Esophagus (tissue), 2 donors: Measurements from ENCODE around the gene RNF4. TPM values are rescaled to one million over a fixed set of nuclear protein-coding genes. Genes with fewer than 3 reads are reported as not detected.

Source experiments
- H3K27ac ChIP-seq, 2 donors: one replicate each; pipeline ENCODE4 v1.5.1; 2013; ENCODE audit warnings: low read depth in 2 of 2, mild to moderate bottlenecking in 2 of 2, inconsistent platforms in 1 of 2, low read length in 1 of 2, moderate library complexity in 1 of 2
- H3K27me3 ChIP-seq, 2 donors: one replicate each; pipeline ENCODE4 v1.6.1; 2013; ENCODE audit warnings: low read length in 2 of 2, control low read depth in 1 of 2, mild to moderate bottlenecking in 1 of 2; ENCODE audit not compliant: insufficient read depth in 2 of 2, control insufficient read depth in 1 of 2
- H3K36me3 ChIP-seq, 2 donors: one replicate each; pipeline ENCODE4 v1.6.1; 2013; ENCODE audit warnings: low read length in 1 of 2; ENCODE audit not compliant: control insufficient read depth in 2 of 2, insufficient read depth in 2 of 2
- H3K4me1 ChIP-seq, 2 donors: one replicate each; pipeline ENCODE4 v1.6.1; 2013; ENCODE audit warnings: low read length in 1 of 2; ENCODE audit not compliant: control insufficient read depth in 2 of 2, insufficient read depth in 2 of 2
- H3K4me3 ChIP-seq, 2 donors: one replicate each; pipeline ENCODE4 v1.5.1; 2013; ENCODE audit warnings: low read length in 2 of 2, mild to moderate bottlenecking in 2 of 2, low read depth in 1 of 2, moderate library complexity in 1 of 2
- H3K9me3 ChIP-seq, 2 donors: one replicate each; pipeline ENCODE4 v1.6.1; 2013; ENCODE audit warnings: mild to moderate bottlenecking in 2 of 2, low read depth in 1 of 2, low read length in 1 of 2, moderate library complexity in 1 of 2; ENCODE audit not compliant: control insufficient read depth in 2 of 2, insufficient read depth in 1 of 2
- WGBS, 2 donors: extraction: QIAGEN DNeasy Blood & Tissue Kit; methylation state at CpG; one replicate each; pipeline ENCODE4 v1.1.7; 2013; 5-methylcytosine and 5-hydroxymethylcytosine counted together
- polyA plus RNA-seq, 2 donors: library from polyadenylated mRNA; stranded (reverse); fragments of 200-250 nt; gene quantifications; one replicate each; pipeline ENCODE4 v1.2.3, GENCODE V29; 2013
- donor health status: healthy with polysubstance abuse.
- donor health status: Bipolar disorder and iron deficiency.

The RNF4 gene
- polyA plus RNA-seq, 2 donors = 14.3 to 18.3 TPM

DNA sequence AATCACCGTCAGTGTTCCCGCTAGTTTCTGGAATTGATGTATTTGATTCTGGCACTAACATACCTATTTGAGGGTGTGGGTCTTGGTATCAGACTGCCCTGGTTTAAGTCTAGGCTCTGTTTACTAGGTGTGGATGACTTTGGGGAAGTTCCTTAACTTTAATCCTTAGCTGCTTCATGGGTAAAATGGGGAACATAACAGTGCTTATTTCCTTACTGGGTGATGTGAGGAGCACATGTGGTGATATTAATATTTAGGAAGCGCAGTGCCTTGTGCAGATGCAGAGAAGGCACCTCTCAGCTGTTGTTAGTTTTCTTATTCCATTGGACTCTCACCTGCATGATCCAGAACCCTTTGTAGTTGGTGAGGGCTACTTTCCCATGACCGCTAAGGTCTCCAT is 17.1 kb downstream of the RNF4 start:
- Histone ChIP-seq H3K9me3 (no peaks in the 10 kb centered on the region), H3K4me3 (no peak overlapping the region), H3K27me3 (no peaks in the 10 kb centered on the region), H3K36me3 (no peaks in the 10 kb centered on the region), H3K4me1 (peaks cover 10 to 14% of the 10 kb centered on the region in 2 donors), H3K27ac (no peak overlapping the region)
- 93 to 95% methylated on average over 4 of the region's 4 CpGs for WGBS, 2 donors

DNA sequence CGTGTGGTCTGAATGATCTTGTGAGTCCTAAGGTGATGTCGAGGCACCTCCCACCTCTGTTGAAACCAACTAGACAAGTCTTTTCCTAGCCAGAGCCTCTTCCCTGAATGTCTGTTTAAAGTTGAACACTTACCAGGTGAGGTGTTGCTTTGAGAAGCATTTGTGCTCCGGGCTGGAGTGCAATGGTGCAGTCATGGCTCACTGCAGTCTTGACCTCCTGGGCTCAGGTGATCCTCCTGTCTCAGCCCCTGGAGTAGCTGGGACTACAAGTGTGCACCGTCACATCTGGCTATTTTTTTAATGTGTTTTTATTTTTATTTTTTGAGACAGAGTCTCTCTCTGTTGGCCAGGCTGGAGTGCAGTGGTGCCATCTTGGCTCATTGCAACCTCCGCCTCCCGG is 18.1 kb downstream of the RNF4 start:
- H3K4me3 ChIP-seq = no peak overlapping the region
- WGBS, 2 donors = 83 to 93% methylated on average over 6 of the region's 6 CpGs
- no peak overlapping the region for H3K27ac ChIP-seq
- peaks cover 0 to 5% of the 10 kb centered on the region in 2 donors for H3K36me3 ChIP-seq
- H3K4me1 ChIP-seq = peaks cover 10 to 12% of the 10 kb centered on the region in 2 donors
- no peaks in the 10 kb centered on the region for H3K9me3 ChIP-seq
- H3K27me3 ChIP-seq = no peaks in the 10 kb centered on the region

DNA sequence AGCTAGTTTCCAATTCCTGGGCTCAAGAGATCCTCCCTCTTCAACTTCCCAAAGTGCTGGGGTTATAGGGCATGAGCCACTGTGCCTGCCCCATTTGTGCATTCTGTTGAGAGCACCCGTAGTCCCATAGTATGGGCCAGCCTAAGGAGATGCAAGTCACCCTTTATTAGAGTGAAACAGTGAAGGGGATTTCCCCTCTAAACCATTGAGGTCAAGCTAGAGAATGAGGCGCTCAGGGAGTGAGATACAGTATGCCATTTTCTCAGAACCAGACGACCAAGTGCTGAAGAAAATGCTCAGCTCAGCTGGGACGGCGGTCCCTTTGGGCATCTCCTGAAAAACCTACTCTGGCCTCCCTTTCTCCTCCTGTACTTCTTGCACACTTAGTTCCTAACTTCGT is 18.7 kb downstream of the RNF4 start:
- H3K4me1 ChIP-seq = peaks cover 6% of the 10 kb centered on the region in 2 donors
- H3K9me3 ChIP-seq = no peaks in the 10 kb centered on the region
- H3K36me3 ChIP-seq = peaks cover 0 to 7% of the 10 kb centered on the region in 2 donors
- no peak overlapping the region for H3K4me3 ChIP-seq
- WGBS, 2 donors = 74 to 80% methylated on average over 6 of the region's 6 CpGs
- H3K27ac ChIP-seq = no peak overlapping the region
- H3K27me3 ChIP-seq = no peaks in the 10 kb centered on the region

DNA sequence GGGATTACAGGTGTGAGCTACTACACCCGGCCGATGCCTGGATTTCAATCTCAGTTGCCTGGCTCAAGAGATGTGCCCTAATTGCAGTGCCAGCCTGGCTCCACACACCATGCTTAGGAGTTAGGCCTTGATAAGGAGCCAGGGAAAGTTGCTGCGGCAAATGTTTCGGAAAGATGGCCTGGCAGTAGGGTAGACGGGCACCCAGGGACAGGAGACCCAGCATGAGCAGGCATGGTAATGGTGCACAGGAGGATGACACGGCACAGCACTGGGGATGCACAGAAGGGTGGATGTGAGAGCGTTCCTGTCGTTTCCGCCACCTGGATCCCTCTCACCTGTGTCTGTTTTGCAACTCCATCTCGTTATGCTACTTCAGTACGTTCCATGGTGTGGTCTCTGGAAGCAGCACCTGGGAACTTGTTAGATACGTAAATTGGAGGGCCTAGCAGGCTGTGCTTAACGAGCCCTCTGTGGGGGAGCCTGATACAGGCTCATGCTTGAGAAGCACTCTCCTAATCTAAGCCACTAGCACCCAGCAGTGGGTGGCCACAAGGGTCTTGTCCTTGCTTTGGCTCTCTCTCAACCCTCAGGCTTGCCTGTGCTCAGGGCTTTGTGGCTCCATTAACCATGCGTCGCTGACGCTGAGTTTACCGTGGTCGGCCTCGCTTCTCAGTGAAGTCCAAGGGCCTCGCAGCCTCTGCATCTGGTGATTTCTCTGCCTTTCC is 20.3 kb downstream of the RNF4 start:
- Histone ChIP-seq H3K9me3 (no peaks in the 10 kb centered on the region), H3K4me3 (no peak overlapping the region), H3K27me3 (no peaks in the 10 kb centered on the region), H3K36me3 (peaks cover 0 to 9% of the 10 kb centered on the region in 2 donors), H3K4me1 (peaks cover 3 to 4% of the 10 kb centered on the region in 2 donors), H3K27ac (peak overlapping the region in 1 of 2 donors; percentile 64)
- 93 to 94% methylated on average over 20 of the region's 20 CpGs for WGBS, 2 donors

DNA sequence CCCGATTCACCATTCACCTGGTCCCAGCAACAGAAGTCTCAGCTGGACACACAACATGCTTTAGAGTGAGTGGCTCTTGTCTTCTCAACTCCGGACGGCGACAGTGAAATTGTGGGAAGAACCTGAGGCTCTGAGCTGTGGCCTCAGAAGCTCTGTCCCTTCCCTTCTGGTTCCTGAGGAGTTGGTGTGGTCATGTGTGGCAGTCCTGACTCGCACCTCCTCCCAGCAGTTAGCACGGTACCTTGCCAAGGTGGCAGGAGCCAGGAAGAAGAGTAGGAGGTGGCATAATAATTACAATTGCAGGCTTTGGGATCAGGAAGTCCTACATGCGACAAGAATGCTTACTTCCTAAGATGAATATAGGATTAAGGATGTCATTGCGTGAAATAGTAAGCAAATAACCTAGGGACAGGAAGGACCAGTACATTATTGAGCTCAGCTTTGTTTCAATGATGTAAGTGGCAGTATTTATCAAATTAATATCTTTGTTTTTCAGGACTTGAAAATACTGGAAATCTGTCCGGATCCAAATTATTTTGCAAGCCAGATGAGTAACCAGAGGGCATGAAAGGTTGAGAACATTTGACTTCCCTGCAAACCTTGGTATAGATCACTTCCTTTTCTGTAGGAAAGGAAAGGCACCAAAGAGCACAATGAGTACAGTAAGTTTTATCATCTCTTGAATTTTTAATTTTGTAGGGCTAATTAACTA is 21.1 kb downstream of the RNF4 start:
- Histone ChIP-seq H3K9me3 (no peaks in the 10 kb centered on the region), H3K27ac (peak overlapping the region in 1 of 2 donors; percentile 64), H3K36me3 (peaks cover 0 to 9% of the 10 kb centered on the region in 2 donors), H3K4me1 (peaks cover 3 to 4% of the 10 kb centered on the region in 2 donors), H3K27me3 (no peaks in the 10 kb centered on the region), H3K4me3 (no peak overlapping the region)
- WGBS, 2 donors = 73 to 77% methylated on average over 9 of the region's 9 CpGs

DNA sequence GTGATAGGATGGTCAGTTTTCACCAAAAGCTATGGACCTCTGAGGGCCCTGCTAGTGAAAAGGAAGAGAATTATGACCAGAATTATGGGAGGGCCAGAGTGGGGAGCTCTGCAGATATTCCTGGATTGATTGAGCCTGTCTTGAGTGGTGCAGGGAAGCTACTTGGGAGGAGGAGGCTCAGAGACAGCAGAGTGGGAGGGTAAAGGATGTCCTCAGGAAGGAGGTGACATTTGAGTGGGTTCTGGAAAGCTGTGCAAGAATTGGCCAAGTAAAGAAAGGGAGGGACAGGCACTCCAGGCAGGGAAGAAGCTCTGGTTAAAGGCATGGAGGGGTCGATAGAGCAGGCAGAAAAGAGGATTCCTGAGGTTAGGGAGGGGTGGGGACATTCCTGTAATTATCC is 24.1 kb downstream of the RNF4 start:
- peaks cover 7 to 12% of the 10 kb centered on the region in 2 donors for H3K36me3 ChIP-seq
- 84 to 91% methylated on average over 1 of the region's 1 CpG for whole genome bisulfite sequencing, 2 donors
- peaks cover 2 to 3% of the 10 kb centered on the region in 2 donors for H3K4me1 ChIP-seq
- no peaks in the 10 kb centered on the region for H3K9me3 ChIP-seq
- no peak overlapping the region for H3K4me3 ChIP-seq
- H3K27me3 ChIP-seq = no peaks in the 10 kb centered on the region
- H3K27ac ChIP-seq = no peak overlapping the region

DNA sequence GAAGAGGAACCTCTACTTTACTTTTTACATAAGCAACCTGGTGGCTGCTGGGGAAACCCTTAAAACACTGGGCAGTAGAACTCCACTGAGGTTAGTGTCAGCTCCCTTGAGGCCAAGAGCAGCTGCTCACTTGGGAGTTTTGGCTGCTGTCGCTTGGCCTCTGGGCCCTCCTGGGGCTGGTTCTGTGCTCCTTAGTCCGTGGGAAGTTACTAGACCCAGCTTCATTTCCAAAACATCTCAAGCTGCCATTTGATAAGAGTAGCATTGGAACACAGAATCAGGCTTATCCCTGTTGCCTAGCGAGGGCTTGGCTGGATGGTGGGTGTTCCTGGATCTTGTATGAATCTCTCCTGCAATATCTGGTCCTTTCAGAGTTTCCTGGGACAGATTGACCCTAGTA is 26.1 kb downstream of the RNF4 start:
- Histone ChIP-seq H3K27me3 (no peaks in the 10 kb centered on the region), H3K4me1 (no peaks in the 10 kb centered on the region), H3K36me3 (peaks cover 8 to 13% of the 10 kb centered on the region in 2 donors), H3K27ac (peak overlapping the region in 1 of 2 donors; percentile 49), H3K4me3 (no peak overlapping the region), H3K9me3 (no peaks in the 10 kb centered on the region)
- WGBS, 2 donors = 82 to 86% methylated on average over 3 of the region's 3 CpGs

DNA sequence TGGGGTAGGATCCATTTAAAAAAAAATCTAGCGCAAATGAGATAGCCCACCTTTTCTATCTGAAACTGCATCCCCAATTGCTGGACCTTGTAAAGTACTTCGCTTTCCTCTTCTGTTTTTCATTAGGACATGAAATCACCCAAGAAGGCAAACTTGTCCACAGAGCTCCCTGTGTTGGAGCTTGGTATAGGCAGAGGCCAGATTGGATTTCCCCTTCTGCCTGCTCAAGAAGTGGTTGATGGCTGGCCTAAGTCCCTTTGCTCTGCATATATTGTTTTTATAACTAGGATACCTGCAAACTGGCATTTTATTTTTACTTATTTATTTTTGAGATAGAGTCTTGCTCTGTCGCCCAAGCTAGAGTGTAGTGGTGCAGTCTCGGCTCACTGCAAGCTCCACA is 28.4 kb downstream of the RNF4 start:
- WGBS, 2 donors = 93 to 96% methylated on average over 4 of the region's 4 CpGs
- no peaks in the 10 kb centered on the region for H3K27me3 ChIP-seq
- H3K4me1 ChIP-seq = no peaks in the 10 kb centered on the region
- no peak overlapping the region for H3K4me3 ChIP-seq
- peaks cover 19 to 24% of the 10 kb centered on the region in 2 donors for H3K36me3 ChIP-seq
- H3K27ac ChIP-seq = no peak overlapping the region
- H3K9me3 ChIP-seq = no peaks in the 10 kb centered on the region

DNA sequence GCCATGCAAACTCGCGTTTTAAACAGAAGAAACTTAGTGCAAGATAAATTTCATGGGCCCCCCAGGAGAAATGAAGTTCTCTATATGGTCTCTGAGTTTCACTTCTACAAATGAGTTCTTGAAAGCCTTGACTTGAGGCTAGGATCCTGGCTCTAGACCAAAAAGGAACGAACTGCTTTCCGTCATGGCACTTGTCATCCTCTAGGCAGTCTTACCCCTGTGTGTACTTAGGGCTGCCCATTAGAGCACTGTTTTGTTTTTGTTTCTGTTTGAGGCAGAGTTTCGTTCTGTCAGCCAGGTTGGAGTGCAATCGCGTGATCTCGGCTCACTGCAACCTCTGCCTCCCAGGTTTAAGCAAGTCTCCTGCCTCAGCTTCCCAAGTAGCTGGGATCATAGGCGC is 29.0 kb downstream of the RNF4 start:
- Histone ChIP-seq H3K27me3 (no peaks in the 10 kb centered on the region), H3K4me1 (no peaks in the 10 kb centered on the region), H3K4me3 (no peak overlapping the region), H3K27ac (no peak overlapping the region), H3K36me3 (peaks cover 20% of the 10 kb centered on the region in 2 donors), H3K9me3 (no peaks in the 10 kb centered on the region)
- 88 to 93% methylated on average over 9 of the region's 9 CpGs for WGBS, 2 donors
